GM18507 (cell line): ENCODE results near the gene ARSG.
"Not testable (repeated sequence)": the region's sequence is repeated elsewhere in the genome, so short reads cannot be mapped to it uniquely, and the experiment has no call there.

Experiments used
- DNase-seq: peaks from one replicate; pipeline ENCODE4 v3.0.0; 2011; ENCODE audit warnings: low read depth; ENCODE audit not compliant: insufficient read length; ENCODE audit errors: extremely low spot score
- FAIRE-seq: peaks from 2 replicates; lab custom pipeline; 2011; peaks lifted over from hg19 to GRCh38; lab: Jason Lieb, UNC

Gene ARSG

GRCh38 chr17:68384941-68385340, 93.6 kb downstream of the ARSG start:
- DNase-seq (no peak), FAIRE-seq (no peak)

- FAIRE-seq (no peak), DNase-seq (no peak)
These were observed 94.4 kb downstream of the ARSG start for GRCh38 chr17:68385490-68386215.

GRCh38 chr17:68387435-68388218, 96.3 kb downstream of the ARSG start:
- DNase-seq (no peak), FAIRE-seq (no peak)

- FAIRE-seq (no peak), DNase-seq (no peak)
These were observed 97.7 kb downstream of the ARSG start for GRCh38 chr17:68389041-68389440.

GRCh38 chr17:68390888-68391545, 99.7 kb downstream of the ARSG start:
- DNase-seq (no peak), FAIRE-seq (no peak)

- FAIRE-seq (no peak), DNase-seq (no peak)
These were observed 100.4 kb downstream of the ARSG start for GRCh38 chr17:68391561-68392268.

- DNase-seq (no peak), FAIRE-seq (no peak)
These were observed 103.5 kb downstream of the ARSG start for GRCh38 chr17:68394608-68395331.

GRCh38 chr17:68396226-68397107, 105.2 kb downstream of the ARSG start:
- FAIRE-seq: no peak
- DNase-seq: no peak

- DNase-seq (no peak), FAIRE-seq (no peak)
These were observed 105.8 kb downstream of the ARSG start for GRCh38 chr17:68397108-68397536.

- peak; percentile 71 for DNase-seq
- peak; percentile 73 for FAIRE-seq
These were observed 107.7 kb downstream of the ARSG start for GRCh38 chr17:68398691-68399637.

GRCh38 chr17:68399638-68400403, 108.5 kb downstream of the ARSG start:
- no peak for DNase-seq
- no peak for FAIRE-seq

- no peak for DNase-seq
- no peak for FAIRE-seq
These were observed 109.1 kb downstream of the ARSG start for GRCh38 chr17:68400404-68400735.

GRCh38 chr17:68401288-68401687, 110.0 kb downstream of the ARSG start:
- no peak for DNase-seq
- FAIRE-seq: no peak

GRCh38 chr17:68403122-68403521, 111.8 kb downstream of the ARSG start:
- no peak for DNase-seq
- FAIRE-seq: no peak

GRCh38 chr17:68403837-68404236, 112.5 kb downstream of the ARSG start:
- FAIRE-seq, DNase-seq: not testable (repeated sequence)

- not testable (repeated sequence) for DNase-seq, FAIRE-seq
These were observed 116.4 kb downstream of the ARSG start for GRCh38 chr17:68407656-68408055.
